Measurements from ENCODE around the gene TRPC3.

TRPC3 gene

DNA sequence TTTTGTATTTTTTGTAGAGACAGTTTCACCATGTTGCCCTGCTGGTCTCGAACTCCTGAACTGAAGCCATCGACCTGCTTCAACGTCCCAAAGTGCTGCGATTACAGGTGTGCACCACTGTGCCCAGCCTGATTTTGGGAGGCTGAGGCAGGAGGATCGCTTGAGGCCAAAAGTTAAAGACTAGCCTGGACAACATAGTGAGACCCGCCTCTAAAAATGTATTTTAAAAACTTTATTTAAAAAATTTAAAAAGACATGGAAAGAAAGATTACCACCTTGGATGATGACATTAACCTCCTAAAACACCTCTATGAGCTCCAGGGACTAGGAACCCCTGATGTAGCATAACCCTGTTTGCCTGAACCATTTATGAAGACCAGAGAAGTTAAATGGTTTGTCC lies 75.8 kb downstream of the TRPC3 start:
- no peak for DNase-seq (ENCODE audit: low read depth, low spot score)

DNA sequence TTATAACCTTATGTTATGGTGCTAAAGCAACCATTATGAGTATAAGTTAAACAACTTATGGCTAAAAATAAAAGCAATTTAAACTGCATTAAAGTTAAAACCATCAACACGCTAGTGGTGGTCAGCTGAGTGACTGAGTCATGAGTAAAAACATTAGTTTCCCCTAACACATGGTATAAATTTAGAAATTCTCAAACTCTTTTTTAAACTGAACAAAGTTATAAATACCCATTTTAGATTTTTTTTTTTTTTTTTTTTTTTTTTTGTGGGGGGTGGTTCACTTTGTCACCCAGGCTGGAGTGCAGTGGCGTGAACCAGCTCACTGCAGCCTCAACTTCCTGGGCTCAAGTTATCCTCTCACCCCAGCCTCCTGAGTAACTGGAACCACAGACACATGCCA lies 76.2 kb downstream of the TRPC3 start:
- DNase-seq (ENCODE audit: low read depth, low spot score): no peak

DNA sequence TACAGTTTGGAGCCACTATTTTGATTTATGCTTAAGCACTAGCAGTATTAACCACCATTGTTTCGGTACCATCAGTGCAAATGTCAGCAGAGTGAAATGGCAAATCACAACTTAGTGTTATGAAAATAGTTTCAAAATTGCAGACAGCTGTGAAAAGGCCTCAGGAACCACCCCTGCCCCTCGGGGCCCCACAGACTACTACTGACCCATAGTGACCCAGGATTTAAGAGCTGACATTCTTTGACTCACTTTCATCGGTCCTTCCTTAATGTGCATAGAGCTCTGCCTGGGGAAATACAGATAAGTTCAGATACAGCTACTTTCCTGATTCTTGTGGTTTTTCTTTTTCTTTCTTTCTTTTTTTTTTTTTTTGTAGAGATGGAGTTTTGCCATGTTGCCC lies 78.3 kb downstream of the TRPC3 start:
- no peak for DNase-seq (ENCODE audit: low read depth, low spot score)

DNA sequence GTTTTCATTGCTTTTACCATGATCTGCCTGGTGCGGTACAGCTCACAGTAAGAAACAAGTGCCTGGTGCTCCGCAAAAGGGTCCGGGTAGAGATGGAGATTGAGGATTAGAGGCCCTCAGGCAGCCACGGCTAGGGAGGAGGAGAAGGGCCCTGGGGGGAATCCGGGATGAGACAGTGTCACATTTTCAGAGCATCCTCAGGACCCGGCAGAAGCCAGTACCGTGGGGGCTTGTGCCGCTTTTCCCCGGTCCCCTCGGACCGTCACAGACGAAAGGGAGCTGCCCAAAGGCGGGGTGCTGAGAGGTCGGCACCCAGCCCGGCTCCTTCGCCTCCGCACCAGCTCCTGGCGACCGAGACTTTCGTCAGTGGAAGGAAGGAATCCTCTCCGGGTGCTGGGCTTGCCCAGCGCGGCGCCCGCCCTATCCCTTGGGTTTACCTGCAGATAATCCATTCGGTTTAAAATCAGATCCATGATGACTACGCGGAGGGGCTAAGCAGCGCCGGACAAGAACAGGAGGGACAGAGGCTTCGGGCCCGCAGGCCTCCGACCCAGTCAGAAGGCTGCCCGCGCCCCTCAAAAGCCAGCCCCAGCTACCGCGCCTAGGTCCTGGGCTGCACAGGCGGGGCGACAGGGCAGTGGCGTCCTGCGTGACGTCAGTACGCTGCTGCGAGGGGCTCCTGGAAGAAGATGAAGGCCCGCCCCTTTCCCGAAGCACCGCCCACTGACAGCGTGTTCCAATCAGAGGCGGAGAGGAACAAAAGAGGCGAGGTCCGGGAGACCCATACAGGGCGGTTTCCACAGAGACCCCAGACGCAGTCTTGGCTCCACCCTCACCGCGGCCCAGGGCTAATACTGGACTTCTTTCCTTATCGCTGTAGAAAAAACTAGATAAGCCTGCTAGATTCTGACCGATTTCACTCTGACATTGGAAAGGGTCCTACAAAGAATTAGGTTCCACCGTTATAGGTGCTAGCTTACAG lies 81.7 kb downstream of the TRPC3 start, which contains the start of gene BBS7:
TSS of gene BBS7 (minus strand) at position 634 of the 982 bp plus-strand sequence. CDS start at position 473, 161 bp downstream.
- DNase-seq (ENCODE audit: low read depth, low spot score): peak; percentile 89

DNA sequence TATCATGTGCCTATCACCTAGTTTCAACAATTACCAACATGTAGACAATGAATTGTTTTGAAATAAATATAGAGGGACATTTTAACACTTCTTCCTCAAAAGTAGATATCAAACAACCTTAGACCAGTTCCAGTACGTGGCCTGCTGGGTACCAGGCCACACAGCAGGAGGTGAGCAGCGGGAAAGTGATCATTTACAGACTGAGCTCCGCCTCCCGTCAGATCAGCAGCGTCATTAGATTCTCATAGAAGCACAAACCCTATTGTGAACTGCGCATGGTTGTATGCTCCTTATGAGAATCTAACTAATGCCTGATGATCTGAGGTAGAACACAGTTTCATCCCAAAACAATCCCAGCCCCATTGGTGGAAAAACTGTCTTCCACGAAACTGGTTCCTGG lies 88.1 kb downstream of the TRPC3 start:
- DNase-seq (ENCODE audit: low read depth, low spot score): no peak

DNA sequence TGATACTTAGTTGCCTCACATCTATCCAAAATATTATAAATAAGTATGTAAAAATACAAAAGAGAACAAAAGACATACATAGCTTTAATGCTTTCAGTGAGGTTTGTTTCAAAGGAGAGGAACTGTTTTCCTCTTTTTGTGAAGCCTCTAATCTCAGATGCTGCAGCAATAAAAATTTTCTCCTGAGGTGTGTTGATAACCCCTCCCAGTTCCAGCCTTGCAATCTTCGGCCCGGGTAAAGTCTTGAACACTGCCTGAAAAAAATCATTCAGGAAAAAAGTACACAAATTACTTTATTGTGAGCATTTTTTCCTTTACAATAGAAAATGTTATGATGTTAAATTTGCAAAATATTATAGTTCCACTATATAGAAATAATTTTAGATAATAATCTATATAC lies 90.4 kb downstream of the TRPC3 start:
- no peak for DNase-seq (ENCODE audit: low read depth, low spot score)

DNA sequence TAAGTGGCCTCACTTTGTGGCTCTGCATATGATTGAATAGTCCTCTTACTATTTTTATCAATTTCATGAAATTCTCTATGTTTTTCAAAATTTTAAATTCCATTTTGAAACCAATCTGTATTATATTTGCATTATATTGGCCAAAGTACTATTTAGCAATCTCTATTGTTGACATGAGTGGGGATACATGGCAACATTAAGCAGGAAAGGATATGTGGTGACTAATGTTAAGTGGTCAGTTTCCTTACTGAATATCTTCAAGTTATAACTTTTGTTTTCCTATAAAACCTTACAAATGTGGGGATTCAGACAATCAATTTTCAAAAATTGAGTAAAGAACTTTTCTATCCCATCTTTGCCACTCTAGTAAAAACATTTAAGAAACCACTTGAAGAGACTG lies 91.7 kb downstream of the TRPC3 start:
- DNase-seq (ENCODE audit: low read depth, low spot score): no peak

DNA sequence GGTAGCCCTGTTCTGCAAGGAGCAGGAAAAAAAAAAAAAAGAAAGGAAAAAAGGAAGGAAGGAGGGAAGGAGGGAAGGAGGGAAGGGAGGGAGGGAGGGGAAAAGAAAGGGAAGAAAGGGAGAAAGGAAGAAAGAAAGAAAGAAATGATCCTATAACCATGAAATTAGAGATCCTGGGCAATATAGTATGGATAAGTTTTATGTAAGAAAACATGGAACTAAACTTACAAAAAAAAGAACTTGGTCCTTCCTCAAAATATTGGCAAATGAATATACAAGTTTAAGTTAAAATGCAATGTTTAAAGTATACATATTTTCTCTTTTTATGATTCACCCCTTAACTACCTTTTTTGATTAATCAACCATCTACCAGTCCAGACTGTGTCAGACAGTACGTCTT lies 100.5 kb downstream of the TRPC3 start:
- DNase-seq (ENCODE audit: low read depth, low spot score): no peak

DNA sequence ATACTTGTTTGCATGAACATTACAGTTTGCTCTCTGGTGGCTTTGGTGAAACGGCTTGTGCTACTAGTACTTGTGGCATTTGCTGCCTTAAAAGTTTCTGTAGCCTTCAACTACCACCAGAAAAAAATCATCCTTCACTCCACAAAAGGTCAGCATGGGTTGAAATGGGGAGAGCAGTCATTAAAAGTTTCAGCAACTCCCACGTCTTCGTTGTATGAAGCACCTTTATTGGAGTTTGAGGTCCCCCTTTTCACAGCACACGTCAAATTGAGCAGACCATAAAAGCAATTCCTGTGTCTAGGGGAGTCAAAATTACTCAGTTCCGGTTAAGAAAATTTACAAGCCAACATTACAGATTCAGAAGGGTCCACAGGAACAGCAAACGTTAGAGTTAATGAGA lies 105.2 kb downstream of the TRPC3 start:
- no peak for DNase-seq (ENCODE audit: low read depth, low spot score)

DNA sequence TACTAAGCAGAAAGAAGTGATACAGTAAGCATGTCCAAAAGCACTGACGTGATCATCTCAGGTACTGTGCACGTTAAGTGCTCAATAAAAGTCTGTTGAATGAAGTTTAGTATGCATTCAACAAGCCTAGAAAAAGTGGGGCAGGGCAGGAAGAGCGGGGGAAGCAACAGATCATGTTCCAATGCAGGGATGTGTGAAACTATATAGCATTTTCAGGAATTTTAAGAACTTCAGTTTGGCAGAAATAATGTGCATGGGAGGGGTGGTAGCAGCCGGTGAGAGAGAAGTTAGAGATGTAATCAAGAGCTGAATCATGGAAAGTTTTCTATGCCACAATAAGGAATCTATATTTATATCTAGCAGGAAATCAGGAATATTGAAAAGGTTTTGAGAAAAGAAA lies 109.0 kb downstream of the TRPC3 start:
- DNase-seq (ENCODE audit: low read depth, low spot score): no peak

DNA sequence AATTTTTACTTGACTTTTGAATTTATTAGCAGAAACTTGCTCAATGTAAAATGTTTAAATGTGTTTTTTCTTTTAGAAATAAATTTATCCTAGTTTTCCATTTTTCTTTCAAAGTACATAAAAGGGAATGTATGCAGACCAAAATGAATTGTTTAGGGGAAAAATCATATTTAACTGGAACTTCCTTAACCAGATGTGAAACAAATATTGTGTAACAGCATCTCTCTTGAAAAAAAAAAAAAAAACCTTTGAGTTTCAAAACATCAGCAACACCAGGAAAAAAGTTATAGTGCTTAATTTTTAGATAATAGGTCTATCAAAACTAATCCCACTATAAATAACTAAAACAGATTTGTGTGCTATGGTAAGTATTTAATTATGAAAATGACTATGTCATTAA lies 113.7 kb downstream of the TRPC3 start:
- no peak for DNase-seq (ENCODE audit: low read depth, low spot score)

DNA sequence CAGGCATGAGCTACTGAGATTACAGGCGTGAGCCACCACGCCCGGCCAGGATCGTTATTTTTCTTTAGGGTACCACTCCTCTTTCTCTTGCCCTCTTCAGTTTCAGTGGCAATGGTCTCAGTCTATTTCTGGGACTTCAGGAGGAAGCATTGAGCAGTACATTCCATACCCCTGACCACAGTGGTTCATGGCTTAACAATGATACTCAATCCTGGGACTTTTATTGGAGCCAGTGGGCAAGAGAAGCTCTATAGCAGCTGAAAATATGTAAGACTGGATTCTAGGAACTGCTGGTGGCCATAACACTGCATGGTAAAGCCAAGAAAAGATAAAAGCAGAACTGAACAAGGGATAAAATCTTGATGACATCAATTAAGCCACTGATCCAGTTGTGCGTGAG lies 122.3 kb downstream of the TRPC3 start:
- DNase-seq (ENCODE audit: low read depth, low spot score): no peak

Measured in smooth muscle cell of the brain vasculature (primary cell).